Fibroblast of skin of left biceps (primary cell): ENCODE data around the gene PCF11.

ENCODE experiments used
- DNase-seq, 2 experiments: peaks; one replicate each; pipeline ENCODE4 v3.0.0-alpha.2; 2013; ENCODE audit warnings: low read depth in 2 of 2

The PCF11 gene

DNA sequence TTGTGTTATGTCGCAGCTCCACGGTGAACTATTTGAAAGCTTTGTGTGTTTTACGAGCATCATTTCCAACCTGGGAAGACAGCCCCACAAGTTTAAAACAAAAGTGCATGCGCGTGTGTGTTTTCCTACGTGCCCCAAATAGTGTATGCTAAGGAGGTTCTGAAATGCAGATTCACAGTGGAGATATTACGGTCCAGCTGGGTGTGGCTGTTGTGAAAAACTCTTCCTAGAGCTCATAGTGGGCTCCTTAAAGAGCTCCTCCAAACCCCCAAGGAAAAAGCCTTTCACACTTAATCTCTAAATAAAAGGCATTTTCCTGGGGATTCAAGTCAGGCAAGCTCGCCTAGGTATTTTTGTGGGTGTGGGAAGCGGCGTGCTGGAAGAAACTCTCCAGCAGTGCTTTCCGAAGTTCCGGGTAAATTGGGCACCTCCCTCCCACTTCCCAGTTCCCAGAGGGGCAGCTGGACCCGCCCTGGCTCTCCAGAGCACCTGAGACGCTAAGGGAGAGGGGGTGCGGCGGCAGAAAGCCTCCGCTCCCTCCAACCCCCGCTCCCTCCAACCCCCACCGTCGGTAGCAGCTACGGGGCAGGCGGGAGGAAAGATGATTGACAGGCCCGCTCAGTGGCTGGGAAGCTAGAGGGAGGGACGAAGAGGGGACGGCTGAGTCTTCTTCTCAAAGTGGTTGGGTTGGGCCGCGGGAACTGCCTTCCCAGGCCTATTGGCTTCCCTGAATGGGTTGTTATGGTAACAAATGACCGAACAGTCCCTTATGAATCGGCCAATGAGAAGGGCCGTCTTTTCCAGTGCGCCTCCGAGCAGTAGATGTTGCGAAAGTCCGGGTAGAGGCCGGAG lies 561 bp upstream of the PCF11 start:
- DNase-seq, result peak; percentile 100

DNA sequence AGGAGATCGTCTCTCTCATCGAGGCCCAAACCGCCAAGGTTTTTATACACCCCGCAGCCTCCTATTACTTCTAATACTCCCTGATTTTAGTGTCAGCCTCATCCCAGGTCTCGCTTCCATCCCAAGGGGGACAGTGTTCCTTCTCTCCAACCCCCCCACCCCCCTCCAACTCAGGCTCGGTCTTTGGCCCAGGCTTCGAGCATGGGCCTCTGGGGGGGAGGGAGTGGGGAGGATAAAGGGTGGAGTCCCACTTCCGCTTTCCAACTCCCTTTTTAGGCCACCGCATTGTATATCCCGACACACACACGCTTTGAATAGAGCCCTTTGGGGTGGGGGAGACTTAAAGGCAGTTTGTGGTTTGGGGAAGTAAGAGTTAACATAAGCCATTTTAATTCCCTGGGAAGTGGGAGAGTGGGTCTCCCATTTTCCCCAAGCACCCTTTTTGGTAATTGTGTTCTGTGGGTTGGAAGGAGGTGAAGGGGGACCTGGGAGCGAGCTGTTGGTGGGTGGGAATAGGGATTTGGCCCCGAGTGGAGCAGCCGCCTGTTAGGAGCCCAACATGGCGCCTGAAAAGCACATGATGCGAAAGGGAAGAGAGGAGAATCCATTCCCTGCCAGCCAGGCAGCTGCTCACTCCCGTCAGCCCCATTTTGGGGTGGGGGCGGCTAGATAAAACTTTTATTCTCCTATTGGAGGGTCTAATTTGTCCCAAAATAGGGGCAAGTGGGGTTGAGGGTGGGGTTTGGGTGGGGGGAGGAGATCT lies 844 bp downstream of the PCF11 start:
- DNase-seq, result no peak

DNA sequence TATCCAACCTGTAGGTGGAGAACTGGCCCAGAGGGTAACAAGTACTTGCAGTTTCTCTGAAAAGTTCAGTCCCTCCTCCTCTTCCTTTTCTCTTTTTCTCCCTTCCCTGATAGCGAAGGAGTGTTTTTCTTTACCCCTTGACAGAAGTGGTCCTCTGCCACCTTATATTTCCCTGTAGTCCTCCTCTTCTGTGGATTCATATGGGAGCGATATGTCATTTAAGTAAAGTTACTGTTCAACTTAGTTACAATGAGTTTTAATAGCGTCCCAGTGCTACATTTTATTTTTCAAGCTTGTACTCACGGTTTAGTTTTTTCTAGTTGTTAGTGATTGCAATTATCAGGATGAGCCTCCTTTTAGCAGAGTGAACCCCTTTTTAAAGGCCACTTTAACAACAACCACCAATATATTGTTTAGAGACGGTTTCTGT lies 1.4 kb downstream of the PCF11 start:
- no peak for DNase-seq

DNA sequence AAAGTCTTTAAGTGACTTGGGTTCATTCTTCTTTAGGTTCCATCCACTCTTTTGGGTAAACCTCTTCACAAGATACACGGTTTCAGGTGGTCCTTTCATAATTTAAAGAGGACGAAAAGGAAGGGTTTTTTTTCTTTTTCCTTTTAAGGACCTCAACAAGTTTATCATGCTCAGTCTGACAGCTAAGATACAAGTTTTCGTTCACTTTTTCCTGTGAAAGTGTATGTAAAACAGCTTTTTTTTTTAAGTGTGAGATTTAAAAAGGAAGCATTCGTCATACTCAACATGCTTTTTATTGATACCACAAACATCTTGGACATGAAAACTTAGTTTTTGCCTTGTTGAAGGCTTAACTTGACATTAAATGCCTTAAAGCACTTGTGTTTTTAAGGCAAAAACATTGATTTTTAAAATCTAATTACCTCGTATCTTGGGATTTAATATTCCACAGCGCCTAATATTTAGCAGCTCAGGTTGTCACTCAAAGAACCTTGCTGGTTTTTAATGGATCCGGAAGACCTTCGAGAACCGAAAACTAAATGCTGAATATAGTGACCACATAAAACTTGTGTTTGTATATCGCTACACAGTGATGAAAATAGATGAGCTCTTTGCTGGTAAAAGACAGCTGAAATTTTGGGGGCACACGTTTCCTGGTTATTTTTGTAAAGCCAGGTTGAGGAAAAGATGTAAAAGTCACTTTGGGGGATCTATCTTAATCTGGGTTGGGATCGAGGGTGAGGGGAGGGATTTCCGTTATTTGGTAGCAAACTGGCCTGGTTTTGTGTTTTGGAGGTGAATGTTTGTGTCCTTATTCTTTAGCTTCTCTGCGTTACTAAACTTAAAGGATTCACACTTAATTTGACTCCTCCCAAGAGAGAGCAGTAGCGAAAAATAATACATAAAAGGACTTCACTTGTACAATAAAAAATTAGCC lies 2.3 kb downstream of the PCF11 start:
- no peak for DNase-seq

DNA sequence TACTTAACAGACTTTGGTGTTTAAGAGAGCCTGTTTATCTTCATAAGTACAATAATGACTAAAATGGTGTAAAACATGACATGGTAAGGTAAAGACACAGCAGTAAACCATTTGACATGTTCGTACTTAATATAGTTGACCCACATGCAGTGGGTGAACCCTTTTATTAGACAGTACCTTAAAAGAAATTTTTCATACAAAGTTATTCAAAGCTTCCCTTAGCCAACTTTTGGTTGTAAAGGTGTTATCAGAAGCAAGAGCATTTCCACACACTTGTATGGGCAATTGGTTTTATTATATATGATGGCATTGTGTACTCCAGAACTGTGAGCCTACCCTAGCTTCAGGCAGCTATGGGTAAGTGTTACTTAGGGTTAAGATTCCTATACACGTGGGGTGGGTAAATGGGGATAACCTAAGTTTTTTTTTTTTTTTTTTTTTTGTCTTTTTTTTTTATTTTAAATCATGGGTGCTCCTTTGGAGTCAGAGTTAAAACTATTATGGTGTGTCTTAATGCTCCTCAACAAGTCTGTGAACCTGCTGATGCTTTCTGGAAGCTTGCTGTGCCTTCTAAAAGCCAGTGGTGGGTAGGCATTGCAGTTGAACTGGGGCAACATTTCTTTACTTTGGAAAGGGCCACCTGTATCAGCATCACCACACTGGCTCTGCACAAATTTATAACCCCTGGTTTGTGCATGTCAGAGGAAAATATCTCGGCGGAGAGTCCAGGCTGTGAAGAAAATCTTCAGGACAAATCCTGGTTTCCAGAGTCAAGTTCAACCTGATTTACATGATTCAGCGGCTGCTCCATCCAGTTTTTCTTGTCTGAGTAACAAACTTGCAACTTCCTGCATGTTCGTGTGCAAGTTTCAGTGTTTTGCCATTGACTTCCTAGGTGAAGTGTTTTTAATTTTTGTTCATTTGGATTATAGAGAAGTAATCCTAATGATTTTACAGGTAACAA lies 3.3 kb downstream of the PCF11 start:
- DNase-seq, result no peak

DNA sequence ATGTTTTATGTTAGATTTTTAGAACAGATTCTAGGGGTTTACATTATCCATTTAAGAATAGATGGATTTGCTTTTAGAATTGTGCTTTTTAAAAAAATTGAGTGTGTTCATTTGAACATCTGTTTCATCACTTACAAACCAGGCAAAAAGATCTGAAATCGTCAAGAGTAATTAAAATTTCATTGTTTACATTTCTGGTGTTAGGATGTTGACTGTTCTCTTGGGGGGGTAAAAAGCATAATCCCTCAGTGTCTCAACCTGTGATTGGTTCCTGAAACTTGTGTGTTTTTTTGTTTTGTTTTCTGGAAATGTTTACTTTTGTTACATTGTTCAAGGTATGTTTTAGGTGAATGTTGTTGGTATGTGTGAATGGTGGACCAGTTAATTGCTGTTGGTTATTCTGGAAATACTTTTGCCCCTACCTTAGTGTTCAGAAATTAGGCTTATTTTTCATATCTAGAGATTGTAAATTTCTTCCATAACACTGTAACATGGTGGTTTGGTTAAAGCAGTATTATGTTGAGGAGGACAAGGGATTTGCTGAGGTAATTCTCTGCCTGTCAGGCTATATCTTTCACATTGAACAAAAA lies 4.8 kb downstream of the PCF11 start:
- no peak for DNase-seq

DNA sequence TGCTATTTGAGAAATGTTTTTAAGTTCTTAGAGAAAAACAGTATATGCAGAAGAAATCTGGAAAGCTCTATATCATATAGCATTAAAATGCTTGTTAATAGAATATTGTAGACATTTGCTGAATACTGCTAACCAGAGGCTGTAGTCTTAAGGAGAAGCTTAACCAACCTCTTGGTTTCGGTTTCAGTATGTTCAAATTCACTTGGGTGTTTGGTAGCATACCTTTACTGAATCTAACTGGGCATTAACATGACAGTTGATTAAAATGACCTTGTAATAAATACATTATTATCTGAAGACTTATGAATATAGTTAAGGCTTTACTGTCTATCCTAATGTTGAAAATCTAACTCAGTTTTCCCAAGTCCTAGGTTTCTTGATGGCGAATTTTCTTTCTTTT lies 5.4 kb downstream of the PCF11 start:
- DNase-seq, result no peak

DNA sequence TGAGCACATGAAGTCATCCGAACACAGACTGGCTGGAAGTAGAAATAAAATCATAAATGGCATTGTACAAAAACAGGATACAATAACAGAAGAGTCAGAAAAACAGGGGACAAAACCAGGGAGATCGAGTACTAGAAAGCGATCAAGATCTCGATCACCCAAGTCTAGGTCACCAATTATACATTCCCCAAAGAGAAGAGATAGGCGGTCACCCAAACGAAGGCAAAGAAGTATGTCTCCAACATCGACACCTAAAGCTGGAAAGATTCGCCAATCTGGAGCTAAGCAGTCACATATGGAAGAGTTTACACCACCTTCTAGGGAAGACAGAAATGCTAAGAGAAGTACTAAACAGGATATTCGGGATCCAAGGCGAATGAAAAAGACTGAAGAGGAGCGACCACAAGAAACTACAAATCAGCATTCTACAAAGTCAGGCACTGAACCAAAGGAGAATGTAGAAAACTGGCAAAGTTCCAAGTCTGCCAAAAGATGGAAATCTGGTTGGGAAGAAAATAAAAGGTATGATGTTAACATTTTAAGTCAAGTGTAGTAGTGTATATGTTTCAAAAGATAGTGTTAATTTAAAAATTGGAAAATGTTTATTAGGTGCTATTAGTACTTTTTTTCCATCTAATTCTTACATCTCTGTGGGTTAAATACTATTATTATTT lies 9.4 kb downstream of the PCF11 start:
- no peak for DNase-seq

DNA sequence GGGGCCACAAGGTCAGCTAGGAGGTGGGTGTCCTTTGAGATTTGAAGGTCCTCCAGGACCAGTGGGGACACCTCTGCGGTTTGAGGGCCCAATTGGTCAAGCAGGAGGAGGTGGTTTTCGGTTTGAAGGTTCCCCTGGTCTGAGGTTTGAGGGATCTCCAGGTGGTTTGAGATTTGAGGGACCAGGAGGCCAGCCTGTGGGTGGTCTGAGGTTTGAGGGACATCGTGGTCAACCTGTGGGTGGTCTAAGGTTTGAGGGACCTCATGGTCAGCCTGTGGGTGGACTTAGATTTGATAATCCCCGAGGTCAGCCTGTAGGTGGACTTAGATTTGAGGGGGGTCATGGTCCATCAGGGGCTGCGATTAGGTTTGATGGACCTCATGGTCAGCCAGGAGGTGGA lies 11.8 kb downstream of the PCF11 start:
- DNase-seq, result no peak

DNA sequence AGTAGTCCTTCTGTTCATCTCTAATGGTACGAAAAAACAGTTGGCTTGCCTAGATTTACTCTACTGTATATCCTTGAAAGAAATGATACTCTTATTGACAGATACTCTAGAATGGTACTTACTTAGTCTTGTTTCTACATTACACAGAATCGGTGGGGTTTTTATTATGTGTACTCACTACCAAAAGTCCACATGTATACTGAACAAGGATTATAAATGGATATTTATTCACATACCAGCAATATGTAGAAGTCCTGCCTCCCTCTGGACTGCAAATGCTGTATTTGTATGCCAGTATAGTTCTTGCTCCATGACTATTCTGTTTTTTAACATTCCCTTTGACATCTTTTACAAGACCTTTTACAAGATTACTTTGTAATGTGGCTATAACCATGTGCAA lies 13.9 kb downstream of the PCF11 start:
- DNase-seq, result no peak

DNA sequence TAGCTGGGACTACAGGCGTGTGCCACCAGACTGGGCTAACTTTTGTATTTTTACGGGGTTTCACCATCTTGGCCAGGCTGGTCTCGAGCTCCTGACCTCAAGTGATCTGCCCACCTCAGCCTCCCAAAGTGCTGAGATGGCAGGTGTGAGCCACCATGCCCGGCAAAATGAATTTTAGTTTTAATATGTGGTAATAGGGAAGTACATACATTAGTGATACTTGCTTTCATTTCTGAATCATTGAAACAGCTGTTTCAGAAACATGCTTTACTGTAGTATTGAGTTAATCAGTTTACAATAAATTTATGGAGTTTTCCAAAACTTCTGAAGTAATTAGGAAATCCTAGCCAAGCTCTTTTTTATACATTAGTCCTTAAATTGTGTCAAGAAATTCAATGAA lies 15.6 kb downstream of the PCF11 start:
- no peak for DNase-seq

DNA sequence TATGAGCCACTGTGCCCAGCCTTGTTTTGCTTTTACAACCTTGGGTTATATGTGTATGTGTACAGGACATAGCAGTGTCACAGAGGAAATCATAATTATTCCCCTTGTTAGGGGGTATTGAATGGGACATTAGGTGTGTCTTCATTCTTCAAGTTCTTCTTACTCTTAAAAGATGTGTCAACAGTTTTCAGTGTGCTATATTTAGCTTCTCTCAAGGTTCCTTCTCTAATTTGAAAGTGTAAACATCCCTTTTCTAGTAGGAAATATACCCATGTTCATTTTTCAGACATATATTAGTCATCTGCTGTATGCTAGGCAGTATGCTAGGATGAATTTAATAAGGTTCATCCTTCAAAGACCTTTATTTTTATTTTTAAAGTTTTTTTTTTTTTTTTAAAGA lies 17.1 kb downstream of the PCF11 start:
- DNase-seq, result no peak

DNA sequence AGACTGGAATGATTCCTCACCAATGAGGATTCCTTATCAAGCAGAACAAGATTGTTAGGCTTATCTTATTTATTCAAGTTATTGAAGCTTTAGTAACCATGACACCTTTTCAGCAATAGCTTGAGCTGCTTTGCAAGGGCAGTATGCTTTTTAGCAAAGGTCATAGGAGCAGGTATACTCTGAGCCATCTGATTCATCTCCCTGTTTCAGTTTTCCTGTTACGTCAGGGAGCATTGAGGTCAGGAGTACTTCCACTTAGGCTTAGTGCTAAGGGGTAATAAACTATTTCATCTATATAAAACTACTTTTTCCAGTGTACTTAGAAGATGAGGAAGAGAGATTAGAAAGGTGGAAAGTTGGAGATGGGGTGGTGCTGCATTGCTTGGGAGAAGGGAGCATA lies 18.9 kb downstream of the PCF11 start:
- DNase-seq, result no peak

DNA sequence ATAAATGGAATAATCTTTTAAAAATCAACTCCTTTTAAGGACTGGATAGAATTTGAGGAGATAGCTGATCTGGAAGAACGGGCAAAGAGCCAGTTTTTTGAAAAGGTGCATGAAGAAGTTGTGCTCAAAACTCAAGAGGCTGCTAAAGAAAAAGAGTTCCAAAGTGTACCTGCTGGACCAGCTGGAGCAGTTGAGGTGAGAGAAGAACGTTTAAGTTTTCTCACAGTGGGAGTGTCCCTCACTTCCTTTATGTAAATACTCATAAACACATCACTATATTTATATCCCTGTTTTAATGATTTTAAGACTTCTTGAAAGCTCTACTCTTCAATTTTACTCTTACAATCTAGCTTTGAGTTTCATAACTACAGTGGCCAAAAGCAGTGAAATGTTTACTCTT lies 24.9 kb downstream of the PCF11 start:
- DNase-seq, result no peak

DNA sequence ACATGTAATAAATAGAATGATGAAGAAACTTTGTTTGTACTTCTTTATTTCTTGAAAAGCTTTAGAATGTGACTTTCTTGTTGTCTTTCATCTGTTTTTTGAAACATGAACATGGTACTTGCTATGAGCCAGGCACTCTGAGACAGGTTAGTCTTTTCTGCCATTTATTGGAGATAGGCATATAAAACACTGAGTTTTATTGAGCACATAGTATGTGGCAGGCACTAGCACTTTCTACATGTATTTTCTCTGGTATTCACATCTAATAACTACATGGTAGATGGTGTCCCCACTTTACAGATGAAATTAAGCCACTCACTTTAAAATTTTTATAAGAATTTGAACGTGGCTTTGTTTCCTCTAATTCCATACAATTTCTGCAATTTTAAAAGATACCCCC lies 28.8 kb downstream of the PCF11 start:
- no peak for DNase-seq

DNA sequence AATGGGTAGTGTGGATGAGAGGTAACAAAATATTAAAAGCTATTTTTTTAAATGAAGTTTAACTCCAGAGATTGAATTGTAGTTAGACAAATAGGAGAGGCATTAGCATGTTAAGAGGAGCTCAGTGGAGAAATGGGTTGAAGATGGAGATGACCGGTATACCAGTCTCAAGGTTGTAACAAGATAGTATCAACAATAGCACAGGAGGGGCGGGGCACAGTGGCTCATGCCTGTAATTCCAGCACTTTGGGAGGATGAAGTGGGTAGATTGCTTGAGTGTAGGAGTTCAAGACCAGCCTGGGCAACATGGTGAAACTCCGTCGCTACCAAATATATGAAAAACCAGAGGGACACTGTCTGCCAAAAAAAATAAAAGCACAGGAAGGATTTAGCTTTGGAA lies 30.5 kb downstream of the PCF11 start:
- no peak for DNase-seq

DNA sequence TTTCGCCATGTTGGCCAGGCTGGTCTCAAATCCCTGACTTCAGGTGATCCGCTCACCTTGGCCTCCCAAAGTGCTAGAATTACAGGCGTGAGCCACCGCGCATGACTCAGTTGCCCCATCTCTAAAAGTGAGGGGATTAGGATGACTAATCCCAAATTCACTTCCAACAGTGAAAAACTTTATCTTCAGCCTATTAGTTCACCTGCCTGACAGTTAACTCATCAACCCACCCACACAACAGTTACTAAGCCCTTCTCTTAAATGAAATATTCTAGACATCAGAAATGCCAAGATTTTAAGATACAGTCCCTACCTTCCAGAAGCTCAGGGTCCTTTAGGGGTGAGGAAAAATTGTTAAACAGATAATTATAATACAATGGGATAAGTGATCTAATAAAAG lies 34.6 kb downstream of the PCF11 start:
- no peak for DNase-seq

DNA sequence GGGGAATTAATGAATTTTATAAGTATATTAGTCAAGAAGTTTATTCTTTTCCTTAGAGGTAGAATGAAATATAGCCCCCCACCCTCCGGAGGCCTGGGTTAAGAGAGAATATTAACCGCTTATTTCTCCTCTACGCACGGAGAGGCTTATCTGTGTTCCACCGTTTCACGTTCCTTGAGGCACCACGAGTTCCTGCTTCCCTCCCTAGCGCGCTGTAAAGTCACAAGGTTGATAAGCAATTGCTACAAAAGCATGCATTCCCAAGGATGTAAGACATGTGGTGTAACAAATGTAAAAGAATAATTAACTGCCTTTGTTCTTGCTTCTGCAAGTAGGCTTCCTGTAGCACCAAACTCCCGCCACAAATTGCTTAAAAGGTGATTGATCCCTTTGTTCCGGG lies 35.1 kb downstream of the PCF11 start:
- DNase-seq, result no peak

DNA sequence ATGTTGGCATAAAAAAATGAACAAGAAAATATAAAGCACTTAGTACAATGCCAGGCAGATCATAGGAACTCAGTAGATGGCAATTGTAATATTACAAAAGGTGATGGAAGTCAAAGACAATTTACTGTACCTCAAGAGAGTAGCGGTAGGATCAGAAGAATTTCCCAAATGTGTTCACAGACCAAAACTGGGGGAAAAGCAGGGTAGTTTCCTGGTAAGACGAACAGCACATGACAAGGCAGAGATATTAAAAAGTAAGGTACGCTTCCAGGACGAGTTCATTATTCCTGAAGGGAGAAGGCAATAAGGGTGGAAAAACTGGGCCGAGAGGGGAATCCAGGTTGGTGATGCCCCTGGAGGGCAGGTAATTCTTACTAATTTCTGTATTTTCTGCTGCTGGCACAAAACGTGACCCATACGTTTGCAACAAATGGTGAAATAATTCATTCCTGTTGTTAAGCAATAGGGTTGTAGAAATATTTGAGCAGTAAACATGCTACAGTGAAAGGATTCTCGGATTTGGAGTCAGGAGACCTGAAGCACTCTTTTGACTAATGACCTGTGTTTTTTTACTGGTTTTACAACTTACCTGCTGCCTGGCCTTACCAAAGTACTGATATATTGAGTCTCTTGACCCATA lies 35.8 kb downstream of the PCF11 start:
- no peak for DNase-seq
